K562 (cell line): ENCODE measurements around the gene TSSK6. TPM values are rescaled to one million over a fixed set of nuclear protein-coding genes. Genes with fewer than 3 reads are reported as not detected.

Experiments
- ATAC-seq: fragments of 200-7000 bp; cut with Tn5 transposase; 3 replicates; pipeline ENCODE4 v1.9.1; 2020; ENCODE audit warnings: moderate library complexity
- BruUV-seq: library from RNA; stranded (reverse); fragments of 400-500 nt; replicated peaks from 2 replicates; lab custom pipeline; 2021; lab: Mats Ljungman, UMichigan
- CTCF ChIA-PET: fragments of 300-600 bp; formaldehyde crosslinking; extraction: SDS; loops from one replicate; lab custom pipeline; 2021; ENCODE audit warnings: low intra/inter-chr PET ratio; lab: Yijun Ruan, JAX
- POLR2A ChIA-PET: fragments of 300-600, 350-650 bp; sonication (Branson Sonifier 250); formaldehyde crosslinking; extraction: SDS; loops from one replicate; lab custom pipeline; 2021; ENCODE audit warnings: antibody characterized with exemption, inconsistent platforms; lab: Yijun Ruan, JAX
- DNase-seq, 4 experiments: peaks; one replicate each; pipeline versions ENCODE4 v3.0.0 to v3.0.0-alpha.2; 2011 to 2018; ENCODE audit warnings: low spot score in 3 of 4, mixed read lengths in 3 of 4; ENCODE audit errors: extremely low read depth in 1 of 4
- FAIRE-seq: peaks from 2 replicates; lab custom pipeline; 2011; peaks lifted over from hg19 to GRCh38; lab: Jason Lieb, UNC
- H2AFZ ChIP-seq: 2 replicates; pipeline ENCODE4 v1.6.0; 2011; ENCODE audit warnings: low read depth, low read length, control low read depth, inconsistent platforms
- H3K27ac ChIP-seq: fragments of 200-600 bp; 3 replicates; pipeline ENCODE4 v1.8.0; 2011; ENCODE audit warnings: low read depth, mild to moderate bottlenecking, control low read depth, inconsistent platforms, low read length, moderate library complexity, mixed read lengths; ENCODE audit errors: extremely low read depth
- H3K27me3 ChIP-seq, 2 experiments: fragments of 300-600 bp in 1 of 2; 2 replicates in 1 of 2; 3 replicates in 1 of 2; pipeline versions ENCODE4 v1.6.0 to v1.8.0; 2011; ENCODE audit warnings: inconsistent platforms in 2 of 2, low read length in 2 of 2, mild to moderate bottlenecking in 1 of 2, mixed read lengths in 1 of 2, moderate library complexity in 1 of 2; ENCODE audit not compliant: control insufficient read depth in 2 of 2, insufficient read depth in 2 of 2
- H3K36me3 ChIP-seq: fragments of 300-600 bp; 3 replicates; pipeline ENCODE4 v1.8.0; 2011; ENCODE audit warnings: mild to moderate bottlenecking, low read length, inconsistent platforms; ENCODE audit not compliant: control insufficient read depth, insufficient read depth
- H3K4me1 ChIP-seq, 2 experiments: fragments of 200-600 bp in 1 of 2; replicated peaks in 1 of 2; 2 replicates in 1 of 2; 3 replicates in 1 of 2; pipeline versions ENCODE4 v1.5.1 to v1.8.0; 2011; ENCODE audit warnings: inconsistent platforms in 2 of 2, low read length in 2 of 2, mild to moderate bottlenecking in 1 of 2, mixed read lengths in 1 of 2, moderate library complexity in 1 of 2; ENCODE audit not compliant: control insufficient read depth in 2 of 2, insufficient read depth in 2 of 2
- H3K4me2 ChIP-seq: 2 replicates; pipeline ENCODE4 v1.6.1; 2011; ENCODE audit warnings: low read length, control low read depth, inconsistent platforms, mixed read lengths; ENCODE audit not compliant: insufficient read depth
- H3K4me3 ChIP-seq: fragments of 200-600 bp; sonication (generic), shearing (Covaris generic); 2 replicates; pipeline ENCODE4 v1.5.1; 2016; ENCODE audit warnings: control low read depth, inconsistent platforms
- H3K79me2 ChIP-seq: fragments of 200-600 bp; 3 replicates; pipeline ENCODE4 v1.8.0; 2011; ENCODE audit warnings: low read length, inconsistent platforms; ENCODE audit not compliant: control insufficient read depth, insufficient read depth
- H3K9ac ChIP-seq, 2 experiments: 2 replicates each; pipeline versions ENCODE4 v1.6.0 to v1.6.1; 2011; ENCODE audit warnings: low read depth in 2 of 2, low read length in 2 of 2, control low read depth in 1 of 2, inconsistent platforms in 1 of 2, mild to moderate bottlenecking in 1 of 2, mixed read lengths in 1 of 2; ENCODE audit not compliant: insufficient read depth in 1 of 2
- H3K9me1 ChIP-seq: one replicate; pipeline ENCODE4 v1.6.0; 2011; ENCODE audit warnings: inconsistent platforms, mild to moderate bottlenecking, low read length, moderate library complexity; ENCODE audit not compliant: control insufficient read depth, insufficient read depth
- H3K9me3 ChIP-seq: replicated peaks from 2 replicates; pipeline ENCODE4 v1.5.1; 2011; ENCODE audit warnings: low read depth, low read length, inconsistent platforms; ENCODE audit not compliant: control insufficient read depth, insufficient read depth
- H4K20me1 ChIP-seq: replicated peaks from 2 replicates; pipeline ENCODE4 v1.6.1; 2011; ENCODE audit warnings: low read length, inconsistent platforms, mixed read lengths; ENCODE audit not compliant: control insufficient read depth, insufficient read depth
- BCOR ChIP-seq: fragments of 450-650 bp; IDR thresholded peaks from 2 replicates; pipeline ENCODE4 v1.6.1; 2016
- CBFA2T3 ChIP-seq: fragments of 450-650 bp; IDR thresholded peaks from 2 replicates; pipeline ENCODE4 v1.6.1; 2017
- CBX5 ChIP-seq: IDR thresholded peaks from 2 replicates; pipeline ENCODE4 v1.6.1; 2014; ENCODE audit warnings: low read depth, borderline replicate concordance
- E2F4 ChIP-seq: sonication (generic); formaldehyde crosslinking; IDR thresholded peaks from 2 replicates; pipeline ENCODE4 v1.8.0; 2022; ENCODE audit warnings: mild to moderate bottlenecking, low read depth, missing genetic modification reagents
- HMBOX1 ChIP-seq: sonication (generic); IDR thresholded peaks from 2 replicates; pipeline ENCODE4 v1.6.1; 2016
- HOMEZ ChIP-seq: fragments of 250-450 bp; sonication (Bioruptor Pico); IDR thresholded peaks from 2 replicates; pipeline ENCODE4 v1.4.0; 2020; ENCODE audit warnings: mild to moderate bottlenecking, moderate library complexity
- KLF6 ChIP-seq: fragments of 250-450 bp; sonication (Bioruptor Pico); IDR thresholded peaks from 2 replicates; pipeline ENCODE4 v1.4.0; 2020; ENCODE audit warnings: mild to moderate bottlenecking, moderate library complexity, borderline replicate concordance
- MYC ChIP-seq, 2 experiments: fragments of 250-450 bp in 1 of 2; sonication (Bioruptor Pico) in 1 of 2; IDR thresholded peaks; 2 replicates each; pipeline versions ENCODE4 v1.5.1 to v1.6.1; 2012 to 2021; ENCODE audit warnings: low read depth in 2 of 2, borderline replicate concordance in 1 of 2, improper control_type of control experiment in 1 of 2, low read length in 1 of 2, mild to moderate bottlenecking in 1 of 2, moderate library complexity in 1 of 2
- NFE2L1 ChIP-seq: fragments of 450-650 bp; IDR thresholded peaks from 2 replicates; pipeline ENCODE4 v1.6.1; 2016; ENCODE audit warnings: missing genetic modification characterization, low read depth, mild to moderate bottlenecking, missing compliant biosample characterization, moderate library complexity, borderline replicate concordance
- POLR2A ChIP-seq: fragments of 450-650 bp; conservative IDR thresholded peaks from 2 replicates; pipeline ENCODE4 v1.6.1; 2016
- POLR2G ChIP-seq: fragments of 200-400 bp; formaldehyde crosslinking; IDR thresholded peaks from 2 replicates; pipeline ENCODE4 v1.6.1; 2017; ENCODE audit warnings: low read depth, mild to moderate bottlenecking, antibody characterized with exemption, low read length, moderate library complexity
- STAT5A ChIP-seq: IDR thresholded peaks from 2 replicates; pipeline ENCODE4 v1.6.1; 2012; ENCODE audit warnings: low read length, inconsistent platforms, borderline replicate concordance
- SUPT5H ChIP-seq: fragments of 450-650 bp; IDR thresholded peaks from 2 replicates; pipeline ENCODE4 v1.6.1; 2016
- TAF1 ChIP-seq: IDR thresholded peaks from 2 replicates; pipeline ENCODE4 v1.6.1; 2011; ENCODE audit warnings: mild to moderate bottlenecking, low read length, moderate library complexity; ENCODE audit not compliant: insufficient read depth, control insufficient read depth, severe bottlenecking; ENCODE audit errors: extremely low read depth
- TAF7 ChIP-seq: fragments of 450-650 bp; IDR thresholded peaks from 2 replicates; pipeline ENCODE4 v1.6.1; 2016; ENCODE audit warnings: missing genetic modification characterization, missing compliant biosample characterization
- U2AF1 ChIP-seq: fragments of 200-400 bp; formaldehyde crosslinking; optimal IDR thresholded peaks from 2 replicates; pipeline ENCODE3; 2017; ENCODE audit warnings: mild to moderate bottlenecking, low read depth, low read length, moderate library complexity
- XRCC4 ChIP-seq: IDR thresholded peaks from one replicate; pipeline ENCODE4 v1.6.1; 2011; ENCODE audit not compliant: insufficient read depth, insufficient read length; ENCODE audit errors: extremely low read depth
- ZBED1 ChIP-seq: IDR thresholded peaks from 2 replicates; pipeline ENCODE4 v1.6.1; 2014
- ZC3H4 ChIP-seq: sonication (generic); formaldehyde crosslinking; IDR thresholded peaks from 2 replicates; pipeline ENCODE4 v1.9.0; 2021; ENCODE audit warnings: missing genetic modification reagents, borderline replicate concordance
- ZFP36 ChIP-seq: fragments of 150-350 bp; IDR thresholded peaks from 2 replicates; pipeline ENCODE4 v1.6.1; 2018; ENCODE audit warnings: low read length, low read depth; ENCODE audit not compliant: partially characterized antibody
- ZNF436 ChIP-seq: fragments of 250-450, 450-650 bp; sonication (Bioruptor Pico); formaldehyde crosslinking; IDR thresholded peaks from 2 replicates; pipeline ENCODE4 v1.7.0; 2020; ENCODE audit warnings: mild to moderate bottlenecking
- WGBS: fragments of 100-300 bp; shearing (Covaris generic); methylation state at CpG from one replicate; pipeline ENCODE4 v1.1.6; 2016; ENCODE audit warnings: low coverage, mixed read lengths; ENCODE audit not compliant: insufficient coverage; ENCODE audit errors: missing lambda C conversion rate; 5-methylcytosine and 5-hydroxymethylcytosine counted together
- in situ Hi-C: fragments of 300-500 bp; cut with MboI; formaldehyde crosslinking; loops from 4 replicates; pipeline ENCODE4 v1.15.0; 2018; ENCODE audit warnings: inconsistent platforms, mixed read lengths
- intact Hi-C: fragments of 100-400 bp; cut with micrococcal nuclease; formaldehyde crosslinking; loops from 2 replicates; pipeline ENCODE4 v1.14.2; 2022
- polyA plus RNA-seq, 8 experiments: library from polyadenylated mRNA; depleted of rRNA in 4 of 8; stranded (reverse) in 5 of 8; unstranded in 3 of 8; fragments of >200 nt; fragmentation: Nextera tagmentation in 2 of 8; fragmentation: Illumina TruSeq in 1 of 8; extraction: Ambion mirVana in 2 of 8; extraction: Trizol in 1 of 8; gene quantifications; 2 replicates each; pipeline versions ENCODE4 v1.2.1 to v1.2.3, GENCODE V29; 2011 to 2014; ENCODE audit warnings: inconsistent platforms in 1 of 8, missing spikeins in 1 of 8
- total RNA-seq, 7 experiments: library from RNA; depleted of rRNA in 6 of 7; stranded (reverse); fragments of >200 nt in 6 of 7; fragmentation: Illumina TruSeq in 2 of 7; extraction: Trizol in 2 of 7; gene quantifications; 2 replicates each; pipeline versions ENCODE4 v1.2.1 to v1.2.3, GENCODE V29; 2011 to 2021; ENCODE audit warnings: low replicate concordance in 1 of 7

TSSK6 gene
- total and polyA plus RNA-seq, 9 of the 15 experiments (the other 6 are each of a cell fraction or from before 2014, with no cell fraction given), result 0.21 to 2.6 (median 1.5) TPM; not detected in 3

- intact Hi-C loops (no loop called here), in situ Hi-C loops (loop anchor here (25.0 kb wide), 1 partner anchor 106 kb away; the partner anchor contains the start of genes GMIP and LPAR2)
- FAIRE-seq, result no peak
- H3K9me3 ChIP-seq, result no peaks in the 10 kb centered on the region
- 0 out of 2 replicates have a peak, but pooled peaks cover 10% of the 10 kb centered on the region for H4K20me1 ChIP-seq
- H3K9ac ChIP-seq, result no peak overlapping the region
- peaks cover 36% of the 10 kb centered on the region for H3K36me3 ChIP-seq
- peaks cover 3% of the 10 kb centered on the region; the same call in 1 of the 3 replicates for H3K79me2 ChIP-seq
- 82% methylated on average over 4 of the region's 4 CpGs for WGBS
- no peak for DNase-seq
- H3K4me2 ChIP-seq, result no peak overlapping the region
- CTCF ChIA-PET, result no interaction called here
- BruUV-seq, result no TSS peak
- H3K27me3 ChIP-seq, result no peaks in the 10 kb centered on the region
- H3K4me1 ChIP-seq, result peaks cover 5 to 36% of the 10 kb centered on the region in 2 experiments
- peaks cover 3% of the 10 kb centered on the region for H3K9me1 ChIP-seq
- TF ChIP-seq TAF1 (no peak), ZFP36 (peak; percentile 94), E2F4 (CRISPR knock-in tag) (no peak), ZC3H4 (no peak), CBFA2T3 (no peak), NFE2L1 (no peak), CBX5 (no peak), KLF6 (CRISPR knock-in tag) (no peak), HOMEZ (CRISPR knock-in tag) (no peak), ZBED1 (no peak), U2AF1 (no peak), POLR2G (peak; percentile 20; the same call in 1 of the 2 replicates), TAF7 (no peak), SUPT5H (0 out of 2 replicates have a peak, but pooled peaks have one; percentile 24), STAT5A (no peak), XRCC4 (no peak), BCOR (peak; percentile 33; the same call in 1 of the 2 replicates), ZNF436 (CRISPR knock-in tag) (peak; percentile 62; the same call in 1 of the 2 replicates), POLR2A (peak; percentile 40; the same call in 1 of the 2 replicates), MYC (IDR thresholded peaks at IDR 0.05; ENCODE audit: low read depth, low read length) (no peak), MYC (CRISPR knock-in tag; IDR thresholded peaks at IDR 0.05; ENCODE audit: borderline replicate concordance, low read depth) (no peak), HMBOX1 (no peak)
- TF ChIP-seq, all 486 proteins: peak for 6
- POLR2A ChIA-PET, result interaction anchor here (0.6 to 1.0 kb wide), 2 partner anchors 138 to 355 kb away, joined by 3 to 5 read pairs; partner anchors contain the start of gene ZNF101
- H2AFZ ChIP-seq, result no peak overlapping the region
- no peak overlapping the region for H3K4me3 ChIP-seq
- H3K27ac ChIP-seq, result no peak overlapping the region
- no peak for ATAC-seq
Measured at GRCh38 chr19:19530889-19531288, 15.5 kb upstream of the TSSK6 start.
